ENCODE data around the gene PHACTR2.
"Not testable (repeated sequence)": the region's sequence is repeated elsewhere in the genome, so short reads cannot be mapped to it uniquely, and the experiment has no call there.

PHACTR2 gene

GRCh38 chr6:143773506-143774150, 95.9 kb downstream of the PHACTR2 start:
- DNase-seq, result no peak

- DNase-seq, result no peak
Measured at GRCh38 chr6:143774347-143774746, 96.6 kb downstream of the PHACTR2 start.

GRCh38 chr6:143775336-143775735, 97.6 kb downstream of the PHACTR2 start:
- DNase-seq, result no peak

- DNase-seq, result no peak
Measured at GRCh38 chr6:143778926-143779325, 101.2 kb downstream of the PHACTR2 start.

- DNase-seq, result no peak
Measured at GRCh38 chr6:143782481-143782880, 104.7 kb downstream of the PHACTR2 start.

GRCh38 chr6:143783077-143783476, 105.3 kb downstream of the PHACTR2 start:
- no peak for DNase-seq

- DNase-seq, result no peak
Measured at GRCh38 chr6:143784316-143784715, 106.6 kb downstream of the PHACTR2 start.

GRCh38 chr6:143786371-143786770, 108.6 kb downstream of the PHACTR2 start:
- not testable (repeated sequence) for DNase-seq

GRCh38 chr6:143792402-143793279, 114.9 kb downstream of the PHACTR2 start:
- DNase-seq, result no peak

- no peak for DNase-seq
Measured at GRCh38 chr6:143793280-143793619, 115.5 kb downstream of the PHACTR2 start.

GRCh38 chr6:143796551-143796950, 118.8 kb downstream of the PHACTR2 start:
- not testable (repeated sequence) for DNase-seq

- not testable (repeated sequence) for DNase-seq
Measured at GRCh38 chr6:143798487-143798886, 120.7 kb downstream of the PHACTR2 start.

- DNase-seq, result no peak
Measured at GRCh38 chr6:143802833-143803565, 125.2 kb downstream of the PHACTR2 start.

GRCh38 chr6:143803769-143804568, 126.2 kb downstream of the PHACTR2 start:
- DNase-seq, result no peak

- no peak for DNase-seq
Measured at GRCh38 chr6:143804835-143805239, 127.1 kb downstream of the PHACTR2 start.

- peak; percentile 83 for DNase-seq
Measured at GRCh38 chr6:143806282-143807102, 128.7 kb downstream of the PHACTR2 start.

- DNase-seq, result no peak
Measured at GRCh38 chr6:143807103-143807772, 129.5 kb downstream of the PHACTR2 start.

GRCh38 chr6:143810745-143811144, 133.0 kb downstream of the PHACTR2 start:
- no peak for DNase-seq

GRCh38 chr6:143811501-143812157, 133.9 kb downstream of the PHACTR2 start:
- DNase-seq, result no peak

- DNase-seq, result no peak
Measured at GRCh38 chr6:143817621-143818020, 139.9 kb downstream of the PHACTR2 start.

- DNase-seq, result no peak
Measured at GRCh38 chr6:143821359-143821758, 143.6 kb downstream of the PHACTR2 start.
